Skin of body (tissue), 2 donors: ENCODE data around the gene NUDT14. TPM values are rescaled to one million over a fixed set of nuclear protein-coding genes. Genes with fewer than 3 reads are reported as not detected.

Experiments
- DNase-seq: peaks from one replicate; lab custom pipeline; 2025; lab: John Stamatoyannopoulos, UW
- total RNA-seq: library from RNA; depleted of rRNA; stranded (reverse); fragments of >200 nt; gene quantifications from one replicate; pipeline ENCODE4 v1.2.3, GENCODE V29; 2014

Gene NUDT14
- total RNA-seq, 1 donor from 2014 or later: 11.4 TPM

GRCh38 chr14:105147671-105148603 is 33.2 kb downstream of the NUDT14 start:
- no peak for DNase-seq

DNA sequence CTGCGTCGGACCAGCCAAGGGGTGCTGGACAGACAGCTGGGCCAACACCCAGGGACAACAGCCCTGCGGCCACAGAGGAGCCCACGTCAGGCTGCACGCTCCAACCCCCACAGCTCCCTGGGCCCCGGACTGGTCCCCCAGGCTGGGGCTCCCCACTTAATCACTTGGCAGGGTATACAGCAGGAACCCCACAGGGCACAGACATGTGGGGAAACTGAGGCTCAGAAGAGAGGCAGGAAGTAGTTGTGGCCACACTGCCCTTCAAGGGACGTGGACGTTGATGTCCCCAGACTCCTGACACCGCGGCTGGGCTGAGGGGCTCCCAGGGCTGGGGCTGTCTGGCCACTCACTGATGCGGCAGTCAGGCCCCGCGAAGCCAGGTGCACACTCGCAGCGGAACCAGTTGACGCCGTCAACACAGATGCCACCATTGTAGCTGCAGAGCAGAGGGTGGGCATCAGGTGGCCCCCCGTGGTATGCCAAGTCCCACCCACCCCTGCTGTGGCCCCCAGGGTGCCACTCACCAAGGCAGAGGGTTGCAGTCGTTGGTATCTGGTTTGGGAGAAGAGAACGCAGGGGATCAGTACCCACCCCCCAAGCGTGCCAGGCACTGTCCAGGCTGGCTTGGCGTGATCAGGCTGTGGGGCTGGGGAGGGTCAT is 34.0 kb downstream of the NUDT14 start:
- no peak for DNase-seq

DNA sequence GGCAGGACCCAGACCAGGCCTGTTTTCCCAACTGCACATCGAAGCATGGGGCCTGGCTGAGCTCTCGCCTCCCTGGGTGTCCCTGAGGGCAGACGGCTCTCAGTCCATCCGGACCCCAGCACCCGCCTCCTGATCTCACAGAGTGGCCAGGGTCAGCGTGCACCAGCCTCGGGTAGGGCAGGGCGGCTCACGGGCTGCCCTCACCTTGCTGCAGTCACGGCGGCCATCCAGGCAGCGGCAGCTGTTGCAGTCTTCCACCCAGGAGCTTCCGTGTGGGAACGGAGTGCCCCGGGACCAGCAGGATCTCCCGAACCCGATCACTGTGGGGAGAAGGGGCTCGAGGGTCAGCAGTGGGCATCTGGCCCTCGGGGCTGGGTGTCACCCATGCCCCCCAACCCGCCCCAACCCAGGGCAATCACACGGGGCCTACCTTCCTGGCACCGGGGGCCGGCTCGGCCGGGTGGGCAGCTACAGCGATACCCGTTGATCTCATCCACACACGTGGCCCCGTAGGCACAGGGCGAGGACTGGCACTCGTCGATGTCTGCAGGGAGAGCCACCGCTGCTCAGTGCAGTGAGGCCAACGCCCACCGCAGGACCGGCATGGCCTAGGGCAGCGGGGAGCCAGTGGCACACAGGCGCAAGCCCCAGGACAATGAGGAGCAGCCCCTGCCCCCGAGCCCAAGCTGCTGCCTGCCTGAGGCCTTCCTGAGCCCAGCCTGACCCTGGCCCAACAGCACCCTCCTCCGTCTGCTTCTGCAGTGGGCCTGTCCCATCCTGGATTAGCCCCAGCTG is 34.7 kb downstream of the NUDT14 start:
- no peak for DNase-seq

DNA sequence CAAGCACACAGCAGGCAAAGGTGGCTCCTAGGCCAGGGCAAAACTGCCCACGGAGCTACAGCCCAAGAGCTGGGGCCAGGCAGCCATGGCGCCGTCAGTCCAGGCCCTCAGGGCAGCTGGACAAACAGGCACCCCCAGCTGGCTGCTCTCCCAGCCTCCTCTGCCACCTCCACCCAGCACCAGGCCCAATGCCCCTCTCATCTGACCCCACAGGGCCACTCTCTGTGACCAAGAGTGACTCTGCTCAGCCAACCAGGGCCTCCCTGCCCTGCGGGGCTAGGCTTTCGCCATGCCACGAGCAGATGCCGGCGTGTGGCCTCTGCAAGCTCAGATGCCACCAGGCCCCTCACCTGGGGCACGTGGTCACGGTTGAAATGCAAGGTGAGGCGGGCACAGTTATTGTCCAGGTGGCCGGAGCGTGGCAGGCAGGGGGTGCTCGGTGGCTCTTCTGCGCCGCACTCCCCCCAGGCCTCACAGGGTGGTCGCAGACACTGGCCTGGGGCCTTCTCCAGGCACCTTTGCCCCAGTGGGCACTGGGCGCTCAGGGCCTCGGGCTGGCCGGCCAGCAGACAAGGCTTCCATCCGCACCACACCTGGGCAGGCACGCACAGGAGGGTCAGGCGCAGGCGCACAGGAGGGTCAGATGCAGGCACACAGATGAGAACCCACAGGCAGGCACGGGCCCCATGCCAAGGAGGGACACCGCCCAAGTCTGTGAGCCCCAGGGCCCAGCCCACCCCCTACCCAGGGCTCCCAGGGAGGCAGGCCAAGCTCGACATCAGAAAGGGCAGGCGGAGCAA is 35.5 kb downstream of the NUDT14 start:
- no peak for DNase-seq

- DNase-seq: no peak
Measured at GRCh38 chr14:105144666-105145380, 36.3 kb downstream of the NUDT14 start.

DNA sequence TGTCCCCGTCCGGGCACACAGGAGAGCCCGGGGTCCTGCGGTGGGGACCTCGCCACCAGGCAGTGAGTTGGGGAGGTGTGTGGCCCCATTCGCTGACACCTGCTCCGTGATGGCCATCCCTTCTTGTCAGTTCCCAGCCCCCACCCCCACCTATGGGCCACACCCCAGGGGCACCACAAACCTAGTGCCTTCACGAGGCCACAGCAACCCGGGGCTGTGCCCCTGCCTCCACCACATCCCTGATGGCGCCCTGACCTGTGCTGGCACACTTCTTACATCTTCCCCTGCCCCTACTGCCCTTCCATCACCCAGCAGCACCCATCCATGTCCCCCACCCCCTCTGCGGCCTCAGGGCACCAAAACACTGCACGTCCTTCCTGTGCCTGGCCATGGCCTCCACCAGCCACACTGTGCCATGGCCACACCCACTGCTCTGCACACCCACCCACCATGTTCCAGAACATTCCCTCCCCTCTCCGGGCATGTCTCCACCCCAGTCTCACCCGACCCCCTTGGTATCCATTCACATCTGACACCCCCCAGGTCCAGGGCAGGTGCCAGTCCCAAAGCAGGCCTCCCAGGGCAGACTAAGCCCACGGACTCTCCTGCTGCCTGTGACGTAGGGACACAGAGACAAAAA is 37.0 kb downstream of the NUDT14 start:
- DNase-seq: no peak

DNA sequence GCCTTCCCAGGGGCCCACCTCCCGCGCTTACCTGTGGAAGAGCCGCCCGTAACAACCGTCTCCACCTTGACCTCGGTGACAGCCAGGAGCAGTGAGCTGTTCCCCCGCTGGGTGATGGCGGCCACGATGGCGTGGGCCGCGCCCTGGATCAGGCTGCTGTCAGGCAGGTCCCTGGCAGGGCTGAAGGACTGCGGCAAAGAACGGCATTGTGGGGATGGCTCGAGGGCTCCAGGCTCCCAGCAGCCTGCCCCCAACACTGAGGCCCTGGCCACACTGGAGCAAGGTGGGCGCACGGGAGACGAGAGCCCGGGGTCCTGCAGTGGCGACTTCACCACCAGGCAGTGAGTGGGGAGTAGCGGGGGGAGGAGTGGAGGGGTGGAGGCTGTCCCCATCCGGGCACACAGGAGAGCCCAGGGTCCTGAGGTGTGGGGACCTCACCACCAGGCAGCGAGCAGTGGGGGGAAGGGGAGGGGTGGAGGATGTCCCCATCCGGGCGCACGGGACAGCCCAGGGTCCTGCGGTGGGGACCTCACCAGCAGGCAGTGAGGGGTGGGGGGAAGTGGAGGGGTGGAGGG is 37.6 kb downstream of the NUDT14 start:
- no peak for DNase-seq

GRCh38 chr14:105142651-105143450 is 38.3 kb downstream of the NUDT14 start:
- DNase-seq: no peak

- no peak for DNase-seq
Measured at GRCh38 chr14:105141486-105142281, 39.4 kb downstream of the NUDT14 start.

- DNase-seq: no peak
Measured at GRCh38 chr14:105141026-105141425, 40.1 kb downstream of the NUDT14 start.

- no peak for DNase-seq
Measured at GRCh38 chr14:105140581-105140980, 40.5 kb downstream of the NUDT14 start.

DNA sequence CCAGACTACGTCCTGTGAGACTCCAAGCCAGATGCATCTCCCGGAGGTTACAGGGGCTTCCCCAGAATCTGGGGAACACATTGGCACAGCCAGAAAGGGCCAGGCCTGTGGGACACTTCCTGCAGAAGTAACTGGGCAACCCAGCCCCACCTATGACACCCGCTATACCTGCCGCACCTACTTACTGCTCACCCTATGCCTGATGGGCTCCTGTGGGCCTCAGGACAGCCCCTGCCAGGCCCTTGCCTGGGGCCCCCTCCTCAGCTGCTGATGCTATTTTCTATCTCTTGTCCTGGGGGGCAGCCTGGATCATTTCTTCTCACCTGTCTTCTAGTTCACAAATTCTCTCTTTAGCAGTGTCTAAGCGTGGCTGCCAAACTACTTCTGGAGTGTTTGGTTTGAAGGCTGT is 41.3 kb downstream of the NUDT14 start:
- no peak for DNase-seq

GRCh38 chr14:105139212-105139825 is 41.8 kb downstream of the NUDT14 start:
- no peak for DNase-seq

DNA sequence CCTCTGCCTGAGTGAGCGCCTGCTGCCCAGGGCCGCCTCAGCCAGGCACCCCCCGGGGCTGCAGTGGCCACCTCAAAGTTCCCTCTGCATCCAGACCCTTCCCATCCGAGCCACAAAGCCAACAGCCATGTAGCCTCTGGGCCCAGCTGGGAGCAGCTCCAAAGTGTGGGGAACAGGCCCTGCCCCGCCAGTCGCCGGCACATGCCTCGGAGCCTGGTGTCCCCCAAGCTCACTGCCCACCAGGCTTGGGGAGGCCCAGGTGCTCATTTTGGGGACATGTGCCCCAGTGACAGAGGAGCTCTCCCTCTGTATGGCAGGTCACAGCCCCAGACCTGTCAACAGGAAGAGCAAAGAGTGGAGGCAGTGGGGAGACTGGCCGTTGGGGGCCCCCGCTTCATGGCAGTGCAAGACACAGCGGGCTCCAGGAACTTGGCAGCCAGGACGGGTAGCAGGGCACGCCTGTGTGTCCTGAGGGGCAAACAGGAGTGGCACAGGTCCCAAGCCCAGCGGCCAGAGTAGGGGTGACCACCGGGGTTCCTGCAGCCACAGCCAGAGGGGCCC is 42.5 kb downstream of the NUDT14 start:
- DNase-seq: no peak

- DNase-seq: no peak
Measured at GRCh38 chr14:105138021-105138541, 43.0 kb downstream of the NUDT14 start.

GRCh38 chr14:105137481-105138020 is 43.6 kb downstream of the NUDT14 start:
- DNase-seq: no peak
